Peyer's patch (tissue), 4 donors: ENCODE measurements around the gene UBLCP1. TPM values are rescaled to one million over a fixed set of nuclear protein-coding genes. Genes with fewer than 3 reads are reported as not detected.
"Not testable (repeated sequence)": the region's sequence is repeated elsewhere in the genome, so short reads cannot be mapped to it uniquely, and the experiment has no call there.

ENCODE experiments used
- DNase-seq, 3 donors: peaks; one replicate each; pipeline ENCODE4 v3.0.0-alpha.2; 2017 to 2019
- H3K27ac ChIP-seq, 4 donors: fragments of 200-600 bp; sonication (generic); one replicate each; pipeline ENCODE4 v1.5.1; 2016 to 2019
- H3K27me3 ChIP-seq, 2 donors: fragments of 200-600 bp; sonication (generic); one replicate each; pipeline ENCODE4 v1.5.1; 2019
- H3K36me3 ChIP-seq, 3 donors: fragments of 200-600 bp; sonication (generic); one replicate each; pipeline ENCODE4 v1.5.1; 2016 to 2019
- H3K4me1 ChIP-seq, 4 donors: fragments of 200-600 bp; sonication (generic); one replicate each; pipeline ENCODE4 v1.5.1; 2016 to 2019
- H3K4me3 ChIP-seq, 4 donors: fragments of 200-600 bp; sonication (generic); 1 replicate in 3 of 4; 2 replicates in 1 of 4; pipeline ENCODE4 v1.5.1; 2016 to 2019; ENCODE audit warnings: mild to moderate bottlenecking in 1 of 4
- H3K9me3 ChIP-seq, 4 donors: fragments of 200-600 bp; sonication (generic); one replicate each; pipeline ENCODE4 v1.5.1; 2016 to 2019; ENCODE audit warnings: mild to moderate bottlenecking in 1 of 4
- POLR2A ChIP-seq, 2 donors: fragments of 450-650 bp; IDR thresholded peaks; one replicate each; pipeline ENCODE4 v1.5.1; 2017; ENCODE audit warnings: antibody characterized with exemption in 2 of 2, mild to moderate bottlenecking in 2 of 2, moderate library complexity in 2 of 2
- total RNA-seq, 4 donors: library from RNA; depleted of rRNA; stranded (reverse); fragments of >200 nt; gene quantifications; one replicate each; pipeline ENCODE4 v1.1.0, GENCODE V29; 2016
- TF ChIP-seq, protein P1 (sequence below), 6 experiments: fragments of 450-650 bp in 4 of 6; fragments of 200-600 bp in 2 of 6; sonication (generic) in 1 of 6; IDR thresholded peaks; one replicate each; pipeline ENCODE4 v1.5.1; 2017 to 2019; ENCODE audit warnings: antibody characterized with exemption in 6 of 6, mild to moderate bottlenecking in 3 of 6, moderate library complexity in 1 of 6

UBLCP1 gene
- total RNA-seq, 4 donors from 2014 or later = 8.2 to 19.8 (median 10.8) TPM

DNA sequence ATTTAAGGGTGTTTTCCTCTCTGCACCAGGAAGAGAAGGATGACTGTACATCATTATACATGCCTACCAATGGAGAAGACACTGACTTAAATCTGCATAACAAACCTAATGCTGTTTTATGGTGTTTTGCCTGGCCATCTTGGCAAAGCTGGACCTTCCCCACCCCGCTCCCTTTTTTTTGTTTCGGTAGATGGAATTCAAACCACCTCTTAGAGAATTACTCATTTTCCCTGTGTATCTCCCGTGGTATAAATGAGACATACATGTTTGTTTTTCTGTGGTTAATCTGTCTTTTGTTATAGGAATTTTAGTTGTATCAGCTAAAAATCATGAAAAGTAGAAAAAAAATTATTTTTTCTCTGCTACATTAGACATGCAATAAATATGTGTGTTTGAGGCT, 38.4 kb downstream of the UBLCP1 start:
- Histone ChIP-seq H3K27me3 (no peaks in the 10 kb centered on the region), H3K4me1 (no peaks in the 10 kb centered on the region), H3K27ac (no peak overlapping the region), H3K36me3 (no peaks in the 10 kb centered on the region), H3K4me3 (no peak overlapping the region), H3K9me3 (peaks cover 0 to 16% (median 6%) of the 10 kb centered on the region in 4 donors)
- DNase-seq = no peak
- no peak for TF ChIP-seq POLR2A (IDR thresholded peaks at IDR 0.05)
- TF ChIP-seq, protein P1, sequence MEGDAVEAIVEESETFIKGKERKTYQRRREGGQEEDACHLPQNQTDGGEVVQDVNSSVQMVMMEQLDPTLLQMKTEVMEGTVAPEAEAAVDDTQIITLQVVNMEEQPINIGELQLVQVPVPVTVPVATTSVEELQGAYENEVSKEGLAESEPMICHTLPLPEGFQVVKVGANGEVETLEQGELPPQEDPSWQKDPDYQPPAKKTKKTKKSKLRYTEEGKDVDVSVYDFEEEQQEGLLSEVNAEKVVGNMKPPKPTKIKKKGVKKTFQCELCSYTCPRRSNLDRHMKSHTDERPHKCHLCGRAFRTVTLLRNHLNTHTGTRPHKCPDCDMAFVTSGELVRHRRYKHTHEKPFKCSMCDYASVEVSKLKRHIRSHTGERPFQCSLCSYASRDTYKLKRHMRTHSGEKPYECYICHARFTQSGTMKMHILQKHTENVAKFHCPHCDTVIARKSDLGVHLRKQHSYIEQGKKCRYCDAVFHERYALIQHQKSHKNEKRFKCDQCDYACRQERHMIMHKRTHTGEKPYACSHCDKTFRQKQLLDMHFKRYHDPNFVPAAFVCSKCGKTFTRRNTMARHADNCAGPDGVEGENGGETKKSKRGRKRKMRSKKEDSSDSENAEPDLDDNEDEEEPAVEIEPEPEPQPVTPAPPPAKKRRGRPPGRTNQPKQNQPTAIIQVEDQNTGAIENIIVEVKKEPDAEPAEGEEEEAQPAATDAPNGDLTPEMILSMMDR (IDR thresholded peaks at IDR 0.05) = no peak

DNA sequence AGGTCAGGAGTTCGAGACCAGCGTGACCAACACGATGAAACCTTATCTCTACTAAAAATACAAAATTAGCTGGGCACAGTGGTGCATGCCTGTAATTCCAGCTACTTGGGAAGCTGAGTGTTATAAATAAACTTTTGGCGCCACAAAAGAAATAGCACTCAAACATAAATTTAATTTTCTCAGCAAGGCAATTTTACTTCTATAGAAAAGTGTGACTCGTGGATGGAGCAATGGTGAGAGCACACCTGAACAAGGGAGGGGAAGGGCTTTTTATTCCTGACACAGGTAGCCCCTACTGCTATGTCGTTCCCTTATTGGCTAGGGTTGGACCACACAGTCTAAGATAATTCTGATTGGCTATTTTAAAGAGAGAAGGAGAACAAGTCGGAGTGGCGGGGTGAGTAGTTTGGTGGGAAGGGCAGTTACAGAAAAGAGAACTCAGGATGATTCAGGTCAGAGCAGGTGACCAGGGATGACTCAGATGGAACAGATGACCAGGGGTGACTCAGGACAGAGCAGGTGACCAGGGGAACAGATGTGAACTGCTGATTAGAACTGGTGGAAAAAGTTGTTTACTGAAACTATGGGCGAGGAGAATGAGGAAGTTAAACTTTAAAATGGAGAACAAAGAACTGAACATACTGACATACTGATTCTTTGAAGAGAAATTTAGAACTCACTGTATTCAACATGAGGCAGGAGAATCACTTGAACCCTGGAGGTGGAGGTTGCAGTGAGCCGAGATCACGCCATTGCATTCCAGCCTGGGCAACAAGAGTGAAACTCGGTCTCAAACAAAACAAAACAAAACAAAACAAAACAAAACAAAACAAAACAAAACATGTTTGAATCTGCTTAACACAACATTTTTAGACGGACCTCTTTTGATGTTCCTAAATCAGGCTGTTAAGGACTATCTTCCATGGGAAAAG, 39.1 kb downstream of the UBLCP1 start:
- H3K9me3 ChIP-seq = peaks cover 0 to 16% (median 6%) of the 10 kb centered on the region in 4 donors
- not testable (repeated sequence) for H3K36me3 ChIP-seq, H3K4me3 ChIP-seq, H3K27me3 ChIP-seq, H3K27ac ChIP-seq, H3K4me1 ChIP-seq
- peak in 1 of 3 donors; percentile 20 for DNase-seq

DNA sequence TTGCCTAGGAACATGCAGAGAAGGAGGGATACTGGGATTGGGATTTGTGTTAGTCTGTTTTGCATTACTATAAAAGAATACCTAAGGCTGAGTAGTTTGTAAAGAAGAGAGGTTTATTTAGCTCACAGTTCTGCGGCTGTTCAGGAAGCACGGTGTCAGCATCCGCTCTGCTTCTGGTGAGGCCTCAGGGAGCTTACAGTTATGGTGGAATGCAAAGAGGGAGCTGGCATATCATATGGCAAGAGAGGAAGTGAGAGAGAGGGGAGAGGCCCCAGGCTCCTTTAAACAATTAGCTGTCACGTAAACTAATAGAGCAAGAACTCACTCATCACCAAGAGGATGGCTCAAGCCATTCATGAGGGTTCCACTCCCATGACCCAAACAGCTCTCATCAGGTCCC, 40.2 kb downstream of the UBLCP1 start:
- DNase-seq = no peak
- TF ChIP-seq, protein P1 (IDR thresholded peaks at IDR 0.05) = no peak
- no peak for TF ChIP-seq POLR2A (IDR thresholded peaks at IDR 0.05)
- no peaks in the 10 kb centered on the region for H3K27me3 ChIP-seq
- H3K4me3 ChIP-seq = no peak overlapping the region
- peaks cover 0 to 12% (median 6%) of the 10 kb centered on the region in 4 donors for H3K9me3 ChIP-seq
- H3K27ac ChIP-seq = no peak overlapping the region
- no peaks in the 10 kb centered on the region for H3K4me1 ChIP-seq
- H3K36me3 ChIP-seq = no peaks in the 10 kb centered on the region

DNA sequence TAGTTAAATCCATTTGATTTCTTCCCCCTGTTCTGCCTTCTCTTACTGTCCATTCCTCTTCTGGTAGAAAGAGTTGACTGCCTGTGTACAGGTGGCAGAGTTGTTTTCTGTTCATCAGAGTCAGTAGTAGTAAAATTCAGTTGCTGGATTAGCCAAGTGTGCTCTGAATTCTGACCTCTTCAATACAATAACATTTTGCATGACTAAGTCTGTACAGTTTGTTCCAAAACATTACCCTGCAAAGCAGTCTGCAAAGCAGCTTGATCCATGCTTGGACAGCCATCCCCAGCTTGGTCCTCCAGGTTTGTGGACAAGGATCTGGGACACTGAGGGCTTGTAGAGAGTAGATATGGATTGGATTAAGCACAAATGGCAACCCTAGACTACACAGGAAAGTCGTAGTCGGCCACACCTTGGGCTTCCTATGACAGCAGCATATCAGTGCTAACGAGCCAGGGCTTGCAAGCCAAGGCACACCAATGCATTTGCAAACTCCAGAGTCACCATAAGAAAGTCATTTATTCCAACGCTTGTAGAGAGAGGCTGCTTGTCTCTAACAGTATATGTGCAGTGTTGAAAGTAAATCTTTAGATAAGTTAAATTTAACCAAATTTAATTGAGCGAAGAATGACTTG, 42.0 kb downstream of the UBLCP1 start:
- no peak for DNase-seq
- Histone ChIP-seq H3K4me3 (no peak overlapping the region), H3K4me1 (no peaks in the 10 kb centered on the region), H3K27ac (no peak overlapping the region), H3K9me3 (peaks cover 0 to 9% (median 6%) of the 10 kb centered on the region in 4 donors), H3K27me3 (no peaks in the 10 kb centered on the region), H3K36me3 (no peaks in the 10 kb centered on the region)
- TF ChIP-seq, protein P1 (IDR thresholded peaks at IDR 0.05) = no peak
- no peak for TF ChIP-seq POLR2A (IDR thresholded peaks at IDR 0.05)

DNA sequence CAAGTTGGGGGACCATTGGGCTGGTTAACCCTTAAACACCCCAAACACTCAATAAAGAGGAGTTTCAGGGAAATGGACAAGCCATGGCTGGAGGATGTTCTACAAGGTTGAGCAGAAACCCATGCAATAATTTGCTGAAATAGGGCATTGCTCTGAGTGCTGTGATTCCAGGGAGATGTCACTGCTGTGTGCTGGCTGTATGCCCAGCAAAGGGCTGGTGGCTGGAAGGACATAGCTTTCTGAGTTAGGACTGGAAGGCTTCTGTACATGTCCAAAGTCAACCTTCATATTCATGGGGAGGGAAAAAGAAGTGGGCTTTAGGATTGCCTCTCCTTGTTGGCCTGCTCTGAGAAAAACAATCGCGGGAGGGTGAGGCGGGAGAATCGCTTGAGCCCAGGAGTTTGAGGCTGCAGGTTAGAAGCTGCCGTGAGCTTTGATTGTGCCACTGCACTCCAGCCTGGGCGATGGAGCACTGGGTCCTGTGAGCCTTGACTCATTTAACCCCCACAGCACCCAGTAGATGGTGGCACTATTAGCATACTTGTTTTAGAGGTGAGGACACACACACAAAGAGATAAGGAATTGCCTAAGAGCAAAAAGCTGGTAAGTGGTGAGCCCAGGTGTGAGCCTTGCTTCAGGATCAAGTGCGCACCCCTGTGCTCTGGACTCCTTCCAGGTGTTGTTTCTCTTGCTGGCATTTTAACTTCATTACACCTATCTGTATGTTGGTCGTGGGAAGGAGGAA, 46.8 kb downstream of the UBLCP1 start:
- Histone ChIP-seq H3K36me3 (no peaks in the 10 kb centered on the region), H3K4me3 (no peak overlapping the region), H3K4me1 (peaks cover 0 to 5% (median 0%) of the 10 kb centered on the region in 4 donors), H3K9me3 (no peaks in the 10 kb centered on the region), H3K27ac (no peak overlapping the region), H3K27me3 (no peaks in the 10 kb centered on the region)
- DNase-seq = no peak
- TF ChIP-seq, protein P1 (IDR thresholded peaks at IDR 0.05) = no peak
- no peak for TF ChIP-seq POLR2A (IDR thresholded peaks at IDR 0.05)
